Activated T-cell treated with anti-CD3 and anti-CD28 coated beads for 48 hours (primary cell): Measurements from ENCODE around the gene CDK6.

Experiments used
- DNase-seq: peaks from one replicate; pipeline ENCODE4 v3.0.0-alpha.2; 2020; ENCODE audit warnings: low read depth

The CDK6 gene

DNA sequence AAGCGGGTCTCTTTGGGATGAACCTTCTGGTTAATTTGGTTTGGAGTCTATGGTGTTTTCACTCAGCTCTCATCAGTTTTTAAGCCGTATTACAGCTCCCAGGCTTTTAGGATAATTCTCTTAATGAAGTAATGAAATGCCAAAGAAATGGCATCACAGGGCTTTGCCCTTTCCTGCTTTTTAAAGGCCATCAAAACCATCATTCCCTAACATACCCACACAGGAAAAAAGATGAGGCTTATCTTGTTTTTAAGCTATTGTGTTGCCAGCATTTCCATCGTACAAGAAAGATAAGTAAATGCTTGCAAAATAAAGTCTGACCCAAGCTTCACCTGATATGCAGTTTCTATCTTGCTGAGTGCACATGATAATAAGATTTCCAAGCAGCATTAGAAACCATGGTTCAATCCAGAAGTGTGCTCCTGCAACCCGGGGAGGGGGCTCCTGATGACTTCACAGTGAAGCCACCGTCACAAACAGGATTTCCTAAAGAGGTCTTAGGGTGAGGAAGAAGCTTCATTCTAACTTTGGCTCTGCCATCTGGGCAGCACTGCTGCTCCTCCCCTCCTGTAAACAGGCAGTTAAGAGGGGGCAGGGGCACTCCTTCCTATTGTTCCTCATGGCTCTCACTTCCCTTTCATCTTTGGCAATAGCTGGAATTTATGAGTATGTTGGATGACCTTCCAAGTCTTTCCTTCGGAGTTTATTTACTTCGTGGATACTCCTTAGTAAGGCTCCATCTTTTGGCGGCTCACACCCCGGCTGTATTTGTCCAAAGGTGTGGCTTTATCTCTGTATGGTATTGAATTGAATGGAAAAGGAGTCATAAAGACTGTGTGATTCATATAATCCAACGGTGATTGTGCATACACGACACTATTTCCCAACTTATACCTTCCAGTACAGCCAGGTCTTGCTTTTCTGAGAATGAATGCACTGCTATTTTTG lies 191.0 kb downstream of the CDK6 start:
- no peak for DNase-seq

DNA sequence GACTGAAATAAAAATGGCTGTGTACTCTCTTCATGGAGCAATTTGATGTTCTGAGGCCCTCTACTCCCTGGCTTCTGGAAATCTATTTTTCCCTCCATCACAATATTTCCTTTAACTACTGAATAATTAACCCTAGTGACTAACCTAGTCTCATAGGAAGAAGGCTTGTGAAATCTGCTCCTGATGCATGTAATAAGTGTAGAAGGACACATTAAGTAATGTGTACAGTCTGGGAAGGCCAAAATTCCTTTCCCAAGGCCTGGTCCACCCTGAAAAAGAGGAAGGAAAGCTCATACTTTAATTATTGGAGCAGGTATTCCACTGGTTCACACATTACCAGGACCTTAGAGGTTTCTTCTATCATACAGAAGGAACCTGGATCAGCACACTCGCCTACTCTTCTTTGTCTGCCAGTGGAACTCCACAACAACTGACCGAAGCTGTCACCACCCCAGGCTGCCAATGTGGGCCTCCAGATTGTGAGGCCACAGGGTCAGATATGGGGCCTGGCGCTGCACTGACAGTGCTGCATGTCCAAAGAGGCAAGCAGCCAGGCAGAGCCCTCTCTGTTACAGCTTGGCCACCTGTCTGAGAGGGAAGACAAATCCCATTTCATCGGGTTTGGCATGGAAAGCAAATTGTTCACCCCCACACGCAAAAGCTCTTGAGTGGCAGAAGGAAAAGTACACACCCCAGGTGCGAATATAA lies 191.8 kb downstream of the CDK6 start:
- DNase-seq = no peak

DNA sequence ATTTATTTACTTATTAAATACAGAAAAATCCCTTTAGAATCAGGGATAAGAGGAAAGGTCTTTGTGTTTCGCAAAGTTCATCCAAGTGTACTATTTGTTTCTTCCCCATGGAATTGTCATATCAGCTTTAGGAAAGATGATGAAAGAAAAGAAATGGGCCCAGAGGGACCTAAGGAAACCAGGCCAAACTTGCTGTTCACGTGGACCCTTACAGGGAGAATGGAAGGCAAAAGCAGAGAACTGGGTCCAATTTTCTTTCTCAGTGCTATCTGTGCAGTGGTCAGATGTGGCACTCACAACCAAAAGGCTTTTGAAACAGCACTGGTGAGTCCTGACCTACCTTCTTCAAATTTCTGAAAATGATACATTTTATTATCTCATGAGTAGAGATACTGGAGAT lies 192.6 kb downstream of the CDK6 start:
- no peak for DNase-seq

DNA sequence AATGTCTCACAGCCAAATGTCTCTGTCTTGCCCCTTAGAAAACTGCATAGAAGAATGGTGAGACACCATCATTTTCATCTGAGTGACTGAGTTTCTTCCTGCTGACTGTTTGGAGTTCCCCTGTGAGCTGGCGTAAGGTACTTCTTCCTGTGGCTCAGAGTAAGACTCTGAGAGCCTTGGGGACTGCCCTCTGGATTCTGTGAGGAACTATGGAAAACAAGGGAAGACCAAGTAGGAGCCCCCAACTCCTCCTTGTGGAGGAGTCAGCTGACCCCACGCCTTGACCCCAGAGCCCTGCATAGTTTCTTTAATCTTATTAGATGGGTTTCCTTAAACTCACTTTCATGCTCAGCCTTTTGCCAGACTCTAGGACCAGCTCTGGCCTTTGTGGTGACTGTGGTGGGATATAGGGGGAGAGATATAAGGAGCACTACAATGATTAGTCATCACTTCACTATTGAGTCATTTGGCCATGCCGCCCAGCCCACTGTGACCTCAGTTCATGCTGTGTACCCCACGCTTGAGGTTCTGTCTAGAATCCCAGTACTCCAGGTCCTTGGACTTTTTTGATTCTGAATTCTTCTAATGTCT lies 194.4 kb downstream of the CDK6 start:
- DNase-seq = peak; percentile 58

DNA sequence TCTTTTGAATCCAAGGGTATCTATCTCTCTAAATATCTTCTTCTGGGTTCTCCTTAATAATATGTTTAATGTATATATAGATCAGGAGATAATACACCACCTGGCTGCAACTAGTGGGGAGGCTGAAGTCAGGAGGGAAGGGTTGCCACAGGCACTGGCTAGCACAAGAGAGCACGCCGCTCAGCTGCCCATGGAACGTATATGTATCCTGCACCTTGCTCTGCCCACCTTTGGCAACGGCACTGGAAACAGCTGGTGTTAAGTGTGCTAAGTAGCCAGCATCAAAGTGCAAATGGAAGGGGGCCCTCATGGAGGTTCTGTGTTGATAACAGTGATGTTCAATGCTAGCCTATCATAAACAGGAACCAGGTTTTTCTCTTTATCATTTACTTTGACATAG lies 196.4 kb downstream of the CDK6 start:
- DNase-seq = no peak

DNA sequence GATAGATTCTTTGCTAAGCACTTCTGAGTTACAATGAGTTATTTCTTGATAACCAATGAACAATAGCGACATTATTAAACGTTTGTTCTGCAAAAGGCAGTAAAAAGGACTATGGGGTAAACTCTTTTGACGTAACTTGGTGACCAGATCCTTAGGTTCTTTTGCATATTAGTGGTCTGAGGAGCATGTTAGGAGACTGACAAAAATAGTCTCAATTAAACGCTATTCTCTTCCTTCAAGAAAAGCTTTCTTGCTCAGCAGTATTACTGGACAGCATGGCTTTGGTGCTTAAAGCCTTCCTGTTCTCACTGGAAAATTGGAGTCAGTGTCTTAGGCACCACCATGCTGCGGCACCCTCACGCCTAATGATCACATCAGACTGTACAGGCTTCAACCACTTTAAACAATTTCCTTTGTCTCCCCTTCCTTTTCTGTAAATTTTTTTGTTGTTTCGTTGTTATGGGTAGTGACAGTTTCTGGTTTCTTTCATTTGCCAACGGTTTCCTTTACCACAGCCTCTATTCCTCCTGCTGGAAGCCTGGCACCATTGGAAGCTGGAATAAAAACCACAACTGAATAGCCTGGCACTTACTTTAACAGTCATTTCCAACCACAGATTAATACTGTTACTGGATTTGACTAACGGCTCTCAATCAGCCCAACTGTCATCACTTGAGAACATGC lies 197.0 kb downstream of the CDK6 start:
- DNase-seq = no peak

DNA sequence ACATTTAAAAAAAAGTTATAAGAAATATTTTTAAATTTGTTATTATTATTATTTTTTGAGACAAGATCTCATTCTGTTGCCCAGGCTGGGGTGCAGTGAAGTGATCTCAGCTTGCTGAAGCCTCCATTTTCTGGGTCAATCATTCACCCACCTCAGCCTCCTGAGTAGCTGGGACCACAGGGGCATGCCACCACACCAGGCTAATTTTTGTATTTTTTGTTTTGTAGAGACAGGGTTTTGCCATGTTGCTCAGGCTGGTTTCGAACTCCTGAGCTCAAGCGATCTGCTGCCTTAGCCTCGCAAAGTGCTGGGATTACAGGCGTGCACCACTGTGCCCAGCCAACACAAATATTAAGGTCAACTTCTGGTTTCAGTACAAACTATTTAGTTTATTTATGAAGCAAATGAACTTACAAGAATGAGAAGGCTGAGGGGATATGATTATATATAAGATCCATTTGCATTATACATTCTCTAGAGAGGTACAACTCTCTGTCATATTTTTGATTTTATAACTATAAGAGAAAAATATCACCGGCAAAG lies 200.3 kb downstream of the CDK6 start:
- no peak for DNase-seq

DNA sequence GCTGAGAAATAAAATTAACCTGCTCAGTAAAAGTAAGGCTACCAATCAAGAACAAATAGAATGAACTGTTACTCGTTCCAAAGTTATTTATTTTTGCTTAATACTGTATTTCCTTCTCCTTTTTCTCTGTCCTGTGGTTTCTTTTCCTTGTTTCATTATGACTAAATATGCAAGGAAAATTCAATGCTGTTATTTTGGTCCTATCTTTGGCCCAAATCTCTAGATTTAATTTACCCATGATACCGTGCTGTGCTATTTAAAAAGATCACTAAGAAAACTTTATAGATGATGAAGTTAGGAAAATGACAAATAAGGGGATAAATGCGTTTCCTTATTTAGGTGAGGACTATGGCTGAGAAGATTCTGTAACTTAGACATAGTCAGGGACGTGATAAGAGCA lies 200.8 kb downstream of the CDK6 start:
- no peak for DNase-seq

DNA sequence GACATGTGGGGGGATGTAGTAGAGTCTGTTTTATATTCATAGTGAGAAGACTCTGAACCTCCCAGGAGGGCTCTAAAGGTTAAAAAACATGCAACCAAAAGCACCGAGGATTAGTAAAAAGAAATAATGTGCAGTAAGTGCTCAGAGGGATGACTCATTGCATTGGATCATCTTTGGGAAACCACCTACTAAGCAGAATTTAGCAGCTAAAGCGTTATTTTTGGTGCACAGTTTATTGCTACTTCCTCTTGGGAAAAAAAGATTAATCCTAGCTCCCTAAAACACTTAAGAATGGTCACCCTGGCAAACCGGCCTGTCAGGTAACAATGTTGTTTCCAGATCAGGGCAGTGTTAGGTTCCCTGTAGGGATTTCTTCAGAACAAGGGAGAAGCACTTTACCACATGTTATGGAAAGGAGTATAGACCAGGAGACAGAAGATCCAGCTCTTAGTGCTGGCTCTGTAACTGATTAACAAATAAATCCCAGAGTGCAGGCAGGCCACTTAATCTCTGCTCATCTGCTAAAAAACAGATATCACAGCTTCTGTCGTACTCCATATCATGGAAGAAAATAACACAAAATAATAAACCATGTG lies 201.4 kb downstream of the CDK6 start:
- DNase-seq = no peak

DNA sequence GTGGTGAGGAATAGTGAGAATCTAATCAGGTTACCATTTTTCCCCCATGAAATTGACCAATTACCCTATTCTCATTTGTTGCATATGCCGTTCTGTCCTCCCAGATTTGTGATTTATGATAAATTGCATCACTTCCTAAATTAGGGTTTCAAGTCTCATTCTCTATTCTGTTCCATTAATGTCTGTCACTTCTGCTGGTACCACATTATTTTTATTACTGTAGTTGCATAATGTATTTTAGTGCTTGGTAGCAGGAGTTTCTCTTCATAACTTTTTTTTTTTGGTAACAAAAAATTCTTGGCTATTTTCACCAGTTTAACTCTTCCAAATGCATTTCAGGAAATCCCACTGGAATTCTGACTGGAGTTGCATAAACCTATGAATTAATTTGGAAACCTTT lies 202.2 kb downstream of the CDK6 start:
- DNase-seq = no peak

DNA sequence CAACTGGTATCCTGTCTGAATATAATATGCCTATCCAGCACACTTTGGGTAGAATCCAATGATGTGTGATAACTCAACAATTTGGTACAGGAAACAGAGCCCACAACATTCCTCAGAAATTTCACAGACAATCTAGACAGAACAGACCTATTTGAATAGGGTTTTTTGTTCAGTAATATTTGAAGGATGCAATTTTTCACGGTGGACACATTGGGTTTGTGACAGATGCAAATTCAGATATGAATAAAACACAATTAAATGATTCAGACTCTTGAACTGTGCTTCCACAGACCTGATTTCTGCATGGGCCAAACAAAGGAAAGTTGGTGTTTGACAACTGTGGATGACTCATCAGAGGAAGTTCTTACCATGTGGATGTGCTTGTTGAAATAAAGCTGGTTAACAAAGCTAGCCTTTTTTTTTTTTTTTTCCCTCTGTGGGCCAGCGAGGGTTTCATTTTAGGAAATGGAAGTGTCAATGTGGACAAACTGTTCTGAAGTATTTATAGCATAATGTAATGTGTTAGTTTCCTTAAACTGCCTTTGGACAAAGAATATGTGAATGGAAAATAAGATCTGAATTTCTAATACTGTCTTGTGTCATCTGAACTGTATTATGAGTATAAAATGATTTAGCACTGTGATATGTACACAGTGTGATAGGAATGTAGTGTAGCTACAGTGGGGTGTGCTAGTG lies 203.0 kb downstream of the CDK6 start:
- no peak for DNase-seq

DNA sequence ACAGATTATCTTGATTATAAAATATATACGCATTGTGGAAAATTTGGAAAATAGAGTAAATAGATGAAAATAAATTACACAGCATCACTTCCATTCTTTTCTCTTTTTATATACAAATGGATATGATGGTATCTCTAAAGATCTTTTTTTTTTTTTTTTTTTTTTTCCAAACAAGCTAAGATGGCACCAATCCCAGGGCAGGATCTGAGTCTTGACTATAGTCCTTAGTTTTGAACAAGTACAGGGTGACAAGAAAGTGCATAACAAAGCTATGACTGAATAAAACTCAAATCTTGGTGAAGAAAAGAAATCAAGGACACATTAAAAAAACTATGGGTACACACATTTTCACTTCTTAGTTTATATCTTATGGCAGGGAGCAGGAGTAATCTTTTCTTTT lies 203.6 kb downstream of the CDK6 start:
- no peak for DNase-seq

DNA sequence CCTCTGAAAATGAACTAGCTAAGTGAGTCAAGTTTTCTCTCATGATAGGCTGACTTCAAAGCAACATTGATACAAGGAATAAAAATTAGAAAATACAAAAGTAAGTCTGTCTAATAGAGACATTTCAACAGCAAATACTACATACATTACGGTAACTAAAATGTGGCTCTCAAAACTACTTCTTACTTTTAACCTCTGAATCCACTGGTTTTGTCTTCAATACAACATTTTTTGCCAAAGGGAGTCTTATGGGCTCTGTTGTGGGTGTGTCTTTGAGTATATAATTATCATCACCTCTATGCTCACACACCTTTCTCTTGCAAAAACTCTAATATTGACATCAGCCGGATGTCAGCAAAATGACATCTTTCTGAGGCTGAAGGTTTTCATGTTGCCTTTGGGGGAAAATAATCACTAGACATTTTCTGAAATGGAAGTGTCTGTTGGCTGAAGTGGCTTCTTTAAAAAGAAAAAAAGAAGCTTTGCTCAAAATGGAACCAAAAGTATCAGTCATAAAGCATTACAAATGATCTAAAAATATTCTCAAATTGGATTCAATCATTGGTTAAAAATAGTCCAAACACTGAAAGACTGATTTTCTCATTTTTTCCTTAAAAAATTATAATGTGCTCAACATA lies 204.4 kb downstream of the CDK6 start:
- no peak for DNase-seq

DNA sequence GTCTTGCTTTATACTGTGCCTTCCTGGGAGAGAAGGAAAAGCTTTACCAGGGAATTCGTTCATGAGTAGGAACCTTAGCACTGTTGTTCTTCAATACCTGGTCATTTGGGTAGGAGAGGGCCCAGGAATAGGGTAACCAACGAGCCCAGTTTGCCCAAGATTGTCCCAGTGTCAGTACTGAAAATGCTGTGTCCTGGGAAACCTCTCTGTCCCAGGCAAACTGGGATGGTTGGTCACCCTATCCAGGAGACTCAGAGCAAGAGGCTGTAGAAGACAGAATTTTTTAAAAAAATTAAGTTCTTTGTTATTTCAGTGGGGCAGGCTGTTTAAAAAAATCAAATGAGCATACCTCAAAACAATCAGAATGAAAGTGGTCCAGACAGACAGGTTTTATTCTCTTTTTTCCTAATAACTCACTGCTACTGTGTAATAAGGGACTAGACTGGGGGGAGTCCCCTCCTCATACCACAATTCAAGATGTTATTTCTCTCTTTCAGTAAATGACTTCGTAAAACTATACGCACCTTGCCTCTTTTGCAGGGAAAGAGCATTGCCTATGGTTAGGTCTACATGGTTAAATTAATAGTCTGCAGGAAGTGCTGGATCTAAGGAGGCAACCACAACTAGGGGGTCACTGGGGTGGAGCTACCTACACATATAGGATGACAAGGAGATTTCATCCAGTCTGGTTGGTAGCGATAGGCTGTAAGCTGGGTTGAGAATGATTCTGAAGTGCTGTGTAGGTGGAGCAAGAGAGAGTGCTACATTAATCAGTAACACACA lies 205.1 kb downstream of the CDK6 start:
- peak; percentile 52 for DNase-seq

DNA sequence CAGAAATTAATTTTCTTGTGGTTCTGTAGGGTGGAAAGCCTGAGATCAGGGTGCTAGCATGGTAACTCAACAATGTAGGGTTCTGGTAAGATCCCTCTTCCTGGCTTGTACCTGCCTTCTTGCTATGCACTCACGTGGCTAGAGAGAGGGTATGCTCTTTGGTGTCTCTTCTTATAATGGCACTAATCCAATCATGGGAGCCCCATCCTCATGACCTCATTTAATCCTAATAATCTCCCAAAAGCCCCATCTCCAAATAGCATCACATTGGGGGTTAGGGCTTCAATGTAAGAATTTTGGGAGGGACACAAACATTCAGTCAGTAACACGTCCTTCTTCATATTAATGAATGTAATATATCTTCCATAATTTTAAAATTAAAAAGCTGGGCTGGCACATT lies 206.6 kb downstream of the CDK6 start:
- DNase-seq = no peak

DNA sequence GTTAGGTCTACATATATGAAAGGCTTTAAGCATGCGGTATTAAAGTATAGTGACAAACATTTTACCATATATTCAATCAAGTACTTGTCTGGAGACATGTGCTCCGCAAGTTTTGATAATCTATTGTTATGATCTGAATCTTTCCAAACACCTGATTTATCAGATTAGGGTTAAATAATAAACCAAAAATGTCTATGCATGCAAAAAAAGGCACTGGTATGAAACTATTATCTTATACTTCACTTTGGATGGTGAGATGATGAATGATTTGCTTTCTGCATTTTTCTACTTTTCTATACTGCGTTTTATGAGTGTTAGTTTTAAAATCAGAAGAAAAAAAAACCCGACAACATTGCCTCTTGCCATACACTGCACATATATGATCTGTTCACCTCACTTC lies 208.4 kb downstream of the CDK6 start:
- no peak for DNase-seq

DNA sequence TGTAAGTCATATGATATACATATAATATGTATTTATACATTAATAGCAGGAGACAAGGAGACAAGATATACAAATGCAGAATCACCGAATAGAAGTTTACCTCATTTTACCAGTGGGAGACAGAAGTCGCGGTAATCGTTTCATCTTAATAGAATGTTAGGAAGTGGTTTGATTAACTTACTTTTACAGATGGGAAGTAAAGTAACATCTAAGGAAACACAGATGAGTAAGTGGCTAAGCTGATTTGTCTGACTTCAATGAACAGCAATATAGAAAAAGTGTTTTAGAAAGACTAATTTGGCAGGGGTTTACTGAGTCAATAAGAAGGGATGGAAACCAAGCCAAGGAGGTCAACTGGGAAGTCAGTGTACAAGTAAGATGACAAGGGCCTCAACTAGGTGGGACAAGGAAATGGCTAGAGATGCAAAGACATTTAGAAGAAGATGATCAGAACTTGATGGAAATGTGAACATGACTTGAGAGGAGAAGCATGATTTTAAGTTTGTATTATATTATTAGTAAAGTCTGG lies 210.0 kb downstream of the CDK6 start:
- DNase-seq = no peak

DNA sequence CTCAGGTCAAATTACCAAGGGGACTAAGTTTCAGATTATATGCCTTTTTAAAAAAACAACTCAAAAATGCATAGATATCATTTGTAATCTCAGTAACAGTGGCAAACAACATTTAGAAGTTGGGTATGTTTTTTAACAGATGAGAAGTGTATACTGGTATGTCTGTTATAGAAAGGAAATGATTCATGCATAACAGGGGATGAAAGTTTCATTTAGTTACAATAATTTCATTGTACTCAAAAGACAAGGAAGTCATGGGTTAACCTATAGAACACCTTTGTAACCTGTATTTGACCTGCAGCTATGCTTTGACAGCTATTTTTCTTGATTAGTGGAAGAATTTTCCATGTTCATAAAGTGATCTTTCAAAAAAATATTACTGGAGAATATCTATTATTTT lies 210.8 kb downstream of the CDK6 start:
- no peak for DNase-seq

DNA sequence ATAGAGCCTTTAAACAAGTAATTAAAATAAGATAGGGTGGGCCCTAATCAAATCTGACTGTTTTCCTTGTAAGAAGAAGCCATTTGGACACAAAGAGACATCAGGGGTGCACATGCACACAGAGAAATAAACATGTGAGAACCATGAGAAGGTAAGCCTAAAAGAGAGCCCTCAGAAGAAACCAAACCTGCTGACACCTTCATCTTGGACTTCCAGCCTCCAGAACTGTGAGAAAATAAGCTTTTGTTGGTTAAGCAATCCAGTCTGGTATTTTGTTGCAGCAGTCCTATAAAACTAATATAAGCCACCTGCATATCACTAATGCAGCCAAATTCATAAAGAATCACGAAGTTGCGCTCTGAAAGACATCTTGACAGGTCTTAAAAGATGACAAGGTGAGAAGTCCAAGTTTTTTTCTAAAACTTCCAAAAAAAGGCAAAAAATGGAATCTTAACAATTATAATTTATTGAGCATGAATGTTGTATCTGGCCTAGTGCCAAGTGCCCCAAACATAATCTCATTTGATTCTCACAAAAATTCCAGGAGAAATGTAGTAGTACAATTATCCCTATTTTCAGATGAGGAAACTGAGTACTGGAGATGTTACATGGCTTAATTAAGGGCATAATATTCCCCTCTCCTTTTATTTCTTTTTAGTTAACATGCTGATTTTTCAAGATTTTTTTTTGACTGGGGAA lies 211.9 kb downstream of the CDK6 start:
- no peak for DNase-seq
